Skeletal muscle cell (primary cell): ENCODE results near the gene CEP68.
"Not testable (repeated sequence)": the region's sequence is repeated elsewhere in the genome, so short reads cannot be mapped to it uniquely, and the experiment has no call there.

Experiments
- DNase-seq: peaks from one replicate; pipeline ENCODE4 v3.0.0-alpha.2; 2010; ENCODE audit warnings: low read depth
- H3K4me3 ChIP-seq: 2 replicates; pipeline ENCODE4 v1.5.1; 2011; ENCODE audit warnings: low read depth, mild to moderate bottlenecking, control low read depth, low read length, moderate library complexity

CEP68 gene

DNA sequence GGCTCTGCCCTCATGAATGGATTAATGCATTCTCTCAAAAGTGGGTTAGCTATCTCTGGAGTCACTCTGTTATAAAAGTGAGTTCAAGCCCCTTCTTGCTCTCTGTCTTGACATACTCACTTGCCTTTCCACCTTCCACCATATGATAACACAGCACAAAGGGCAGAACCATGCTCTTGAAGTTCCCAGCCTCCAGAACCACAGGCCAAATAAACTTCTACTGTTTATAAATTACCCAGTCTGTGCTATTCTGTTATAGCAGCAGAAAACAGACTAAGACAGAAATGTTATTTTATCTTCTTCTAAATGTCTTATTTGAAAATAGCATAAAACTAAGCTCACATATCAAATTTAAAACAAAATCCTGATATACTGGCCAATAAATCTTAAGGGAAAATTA, 58.7 kb downstream of the CEP68 start:
- DNase-seq, result no peak
- no peak overlapping the region for H3K4me3 ChIP-seq

DNA sequence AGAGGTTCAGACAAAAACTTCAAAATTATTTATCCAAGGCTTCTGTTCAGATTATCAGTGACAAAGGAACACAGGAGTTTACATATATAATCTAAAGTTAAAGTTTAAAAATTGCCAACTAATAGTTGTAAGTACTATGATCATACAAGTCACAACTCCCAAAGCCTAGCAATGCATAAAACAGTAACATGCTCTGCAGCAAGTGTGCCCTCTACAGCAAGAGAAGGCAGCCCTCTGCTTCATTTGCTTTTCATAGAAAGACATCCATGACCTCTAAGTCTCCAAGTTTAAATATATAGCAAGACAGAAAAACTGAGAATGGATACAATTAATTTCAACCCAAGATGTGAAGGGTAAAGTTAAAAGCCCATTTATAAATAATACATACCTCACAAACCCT, 60.4 kb downstream of the CEP68 start:
- H3K4me3 ChIP-seq, result no peak overlapping the region
- DNase-seq, result no peak

GRCh38 chr2:65120990-65121693, 64.9 kb downstream of the CEP68 start:
- no peak overlapping the region for H3K4me3 ChIP-seq
- DNase-seq, result no peak

DNA sequence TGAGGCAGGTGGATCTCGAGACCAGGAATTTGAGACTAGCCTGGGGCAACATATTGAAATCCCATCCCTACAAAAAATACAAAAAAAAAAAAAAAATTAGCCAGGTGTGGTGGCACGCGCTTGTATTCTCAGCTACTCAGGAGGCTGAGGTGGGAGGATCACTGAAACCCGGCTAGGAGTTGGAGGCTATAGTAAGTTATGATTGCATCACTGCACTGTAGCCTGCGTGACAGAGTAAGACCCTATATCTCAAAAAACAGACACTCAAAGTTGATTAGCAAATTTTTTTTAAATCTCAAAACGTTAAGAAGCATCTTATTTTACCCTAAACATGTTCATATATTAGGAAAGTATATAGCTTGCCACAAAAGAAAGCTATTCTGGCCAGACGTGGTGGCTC, 66.1 kb downstream of the CEP68 start:
- H3K4me3 ChIP-seq, result no peak overlapping the region
- no peak for DNase-seq

GRCh38 chr2:65125457-65125856, 69.2 kb downstream of the CEP68 start:
- DNase-seq, result not testable (repeated sequence)

DNA sequence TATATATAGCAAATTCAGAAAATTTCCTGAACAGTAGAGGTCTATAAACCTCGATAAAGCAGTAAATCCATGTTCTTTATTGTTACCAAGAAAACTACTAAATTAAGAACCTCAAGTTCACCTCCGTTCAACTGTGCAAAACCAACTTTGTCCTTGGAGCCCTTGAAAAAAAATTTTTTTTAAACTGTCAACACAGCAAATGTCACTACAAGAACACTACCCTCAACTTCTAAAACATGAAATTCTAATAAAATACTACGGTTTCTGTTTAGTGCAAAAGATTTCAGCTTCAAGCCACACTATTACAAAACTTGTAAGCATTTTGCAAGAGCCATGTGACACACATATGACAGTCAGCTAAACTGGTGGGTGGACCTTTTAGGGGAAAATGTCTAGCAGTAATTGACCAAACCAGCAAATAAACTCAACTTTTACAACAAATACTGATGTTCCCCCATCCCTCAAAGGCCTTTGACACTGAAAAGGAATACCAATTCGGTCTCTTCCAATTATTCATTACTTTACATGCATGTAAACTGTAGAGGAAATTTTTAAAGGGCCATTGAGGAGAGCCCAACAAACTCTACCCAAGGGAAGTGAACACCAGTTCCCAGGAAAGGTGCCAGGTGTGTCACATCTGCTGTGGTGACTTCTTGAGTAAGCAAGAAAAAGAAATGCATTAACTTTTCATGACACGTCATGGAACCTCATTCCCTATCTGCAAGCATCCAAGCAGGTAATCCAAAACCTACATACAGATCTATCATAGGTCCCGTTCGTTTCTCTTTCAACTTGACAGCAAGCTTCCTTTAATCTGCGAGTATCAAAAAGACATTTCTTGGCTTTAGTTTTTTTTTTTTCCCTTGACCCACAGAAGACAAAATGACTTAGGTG, 72.3 kb downstream of the CEP68 start:
- H3K4me3 ChIP-seq, result peak overlapping the region; percentile 95
- peak; percentile 4 for DNase-seq

More at GRCh38 chr2:65125457-65125856, 69.2 kb downstream of the CEP68 start:
- not testable (repeated sequence) for H3K4me3 ChIP-seq

- DNase-seq, result no peak
- peak overlapping the region; percentile 95 for H3K4me3 ChIP-seq
Measured at GRCh38 chr2:65129286-65129825, 73.1 kb downstream of the CEP68 start.

DNA sequence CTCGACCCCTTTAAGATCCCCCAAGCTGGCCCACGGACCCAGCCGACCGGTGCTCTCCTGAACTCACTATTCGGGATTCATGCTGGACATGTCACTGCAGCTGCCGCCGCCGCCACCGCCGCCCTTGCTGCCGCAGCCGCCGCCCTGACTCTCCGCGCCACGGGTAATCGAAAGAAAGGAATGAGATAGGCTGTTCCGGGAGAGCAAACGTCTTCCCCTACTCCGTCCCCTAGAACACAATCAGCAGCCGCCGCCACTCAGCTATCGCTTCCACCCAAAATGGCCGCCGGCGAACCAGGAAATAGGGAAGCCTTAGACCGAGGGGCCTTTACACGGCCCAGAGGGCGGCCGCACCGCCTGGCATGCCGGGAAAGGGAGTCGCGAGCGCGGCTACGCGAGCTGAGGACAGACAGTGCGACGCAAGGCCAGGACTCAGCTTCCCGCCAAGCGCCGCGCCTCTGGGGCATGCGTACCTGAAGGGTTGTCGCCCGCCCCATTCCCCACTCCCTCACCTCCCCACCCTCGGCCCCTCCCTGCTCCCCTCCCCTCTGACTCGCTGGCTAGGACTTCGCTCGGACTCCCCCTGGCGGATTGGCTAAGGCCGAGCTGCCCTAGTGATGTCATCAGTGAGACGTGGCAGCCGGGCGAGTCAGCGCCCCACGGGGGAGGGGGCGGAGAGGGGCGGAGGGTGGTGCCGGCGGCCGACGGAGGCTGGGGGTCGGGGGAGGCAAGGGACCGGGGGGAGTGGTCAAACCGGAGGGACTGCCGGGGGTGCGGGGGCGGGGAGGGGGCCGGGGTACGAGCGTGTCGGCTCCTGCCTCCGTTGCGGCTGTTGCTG, 73.8 kb downstream of the CEP68 start, which contains the start of gene RAB1A:
Gene RAB1A (minus strand): TSS at position 281 of the 838 bp plus-strand sequence. CDS start 191 bp downstream, at position 90.
- H3K4me3 ChIP-seq, result peak within 1 kb of the TSS; percentile 95
- peak; percentile 100 for DNase-seq

DNA sequence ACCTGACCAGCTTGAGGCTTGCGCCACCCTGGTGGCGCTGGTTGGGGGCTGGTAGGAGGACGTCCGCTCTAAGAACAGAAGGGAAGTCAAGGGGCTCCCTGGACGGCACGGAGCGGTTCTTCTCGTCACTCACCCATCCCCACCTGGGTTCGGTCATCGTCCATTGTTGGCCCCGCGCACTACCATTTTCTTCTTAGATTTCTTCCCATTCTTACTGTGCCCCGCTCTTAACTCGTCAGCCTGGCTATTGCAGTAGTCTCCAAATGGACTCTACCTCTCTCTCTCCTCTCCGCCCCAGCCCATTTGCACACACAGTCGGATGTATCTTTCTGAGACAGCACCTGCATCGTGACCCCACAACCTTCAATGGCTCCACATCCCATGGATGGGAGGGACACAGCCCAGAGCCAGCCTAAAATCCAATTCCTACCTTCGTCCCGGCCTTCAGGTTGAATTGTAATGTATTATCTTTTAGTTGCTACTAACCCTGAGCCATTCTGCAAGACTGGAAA, 74.5 kb downstream of the CEP68 start:
- DNase-seq, result no peak
- peak overlapping the region; percentile 56 for H3K4me3 ChIP-seq

GRCh38 chr2:65132930-65133329, 76.7 kb downstream of the CEP68 start:
- DNase-seq, result not testable (repeated sequence)

GRCh38 chr2:65133626-65134025, 77.4 kb downstream of the CEP68 start:
- H3K4me3 ChIP-seq, result no peak overlapping the region
- DNase-seq, result no peak

More at GRCh38 chr2:65132930-65133329, 76.7 kb downstream of the CEP68 start:
- H3K4me3 ChIP-seq, result not testable (repeated sequence)

DNA sequence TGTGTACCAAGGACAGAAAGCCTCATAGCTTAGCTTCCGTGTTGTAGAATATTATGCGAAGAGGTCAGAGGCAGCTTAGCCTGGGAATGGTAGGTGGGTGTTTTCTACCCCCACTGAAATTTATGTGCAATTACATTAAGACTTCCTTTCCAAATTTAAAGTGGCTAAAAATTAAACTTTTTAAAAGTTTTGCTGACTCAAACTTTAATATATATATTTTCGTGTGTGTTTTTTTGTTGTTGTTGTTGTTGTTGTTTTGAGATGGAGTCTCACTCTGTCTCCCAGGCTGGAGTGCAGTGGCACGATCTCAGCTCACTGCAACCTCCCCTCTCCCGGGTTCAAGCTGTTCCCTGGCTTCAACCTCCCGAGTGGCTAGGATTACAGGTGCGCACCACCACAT, 77.9 kb downstream of the CEP68 start:
- DNase-seq, result no peak
- H3K4me3 ChIP-seq, result no peak overlapping the region

DNA sequence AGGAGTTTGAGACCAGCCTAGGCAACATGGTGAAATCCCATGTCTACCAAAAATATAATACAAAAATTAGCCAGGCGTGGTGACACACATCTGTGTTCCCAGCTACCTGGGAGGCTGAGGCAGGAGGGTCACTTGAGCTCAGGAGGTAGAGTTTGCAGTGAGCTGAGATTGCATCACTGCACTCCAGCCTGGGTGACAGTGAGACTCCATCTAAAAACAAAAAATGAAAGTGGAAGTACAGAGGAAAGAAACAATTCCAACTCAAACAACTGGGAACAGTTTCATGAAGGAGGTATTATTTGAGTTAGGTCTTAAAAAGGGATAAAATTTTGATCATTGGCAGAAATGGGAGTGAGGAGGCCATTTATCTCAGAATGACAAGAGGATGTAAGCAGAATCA, 80.0 kb downstream of the CEP68 start:
- no peak for DNase-seq
- no peak overlapping the region for H3K4me3 ChIP-seq
